Left ventricle myocardium inferior (tissue), 1 donor: ENCODE data around the gene MICAL1. TPM values are rescaled to one million over a fixed set of nuclear protein-coding genes. Genes with fewer than 3 reads are reported as not detected.

Experiments used
- DNase-seq: peaks from one replicate; pipeline ENCODE4 v3.0.0-alpha.2; 2020
- H3K27ac ChIP-seq: fragments of 200-600 bp; replicated peaks from 2 replicates; pipeline ENCODE4 v1.8.0; 2021
- H3K27me3 ChIP-seq: fragments of 200-600 bp; 2 replicates; pipeline ENCODE4 v1.8.0; 2021; ENCODE audit warnings: low read depth
- H3K36me3 ChIP-seq: fragments of 200-600 bp; 2 replicates; pipeline ENCODE4 v1.8.0; 2021
- H3K4me1 ChIP-seq: fragments of 200-600 bp; 2 replicates; pipeline ENCODE4 v1.8.0; 2021
- H3K4me3 ChIP-seq: fragments of 200-600 bp; 2 replicates; pipeline ENCODE4 v1.8.0; 2021; ENCODE audit warnings: mild to moderate bottlenecking, moderate library complexity
- H3K9me3 ChIP-seq: fragments of 200-600 bp; replicated peaks from 2 replicates; pipeline ENCODE4 v1.8.0; 2021
- intact Hi-C: fragments of 100-400 bp; cut with micrococcal nuclease; formaldehyde crosslinking; loops from one replicate; pipeline ENCODE4 v1.11.0; 2022
- total RNA-seq: library from RNA; stranded (reverse); fragmentation: NEBNext Ultra II Directional; extraction: Animal tissue kit (Norgen Biotek cat#: 25700); gene quantifications from one replicate; pipeline ENCODE4 v1.2.1, GENCODE V29; 2021
- TF ChIP-seq, protein P1 (sequence below): fragments of 200-600 bp; IDR thresholded peaks from 2 replicates; pipeline ENCODE4 v1.8.0; 2021; ENCODE audit warnings: antibody characterized with exemption, mild to moderate bottlenecking, borderline replicate concordance
- donor health status: DM: no; HTN: yes; CAD: no; lungs with severe emphysema.

Gene MICAL1
- total RNA-seq, 1 donor from 2014 or later = 5.6 TPM

DNA sequence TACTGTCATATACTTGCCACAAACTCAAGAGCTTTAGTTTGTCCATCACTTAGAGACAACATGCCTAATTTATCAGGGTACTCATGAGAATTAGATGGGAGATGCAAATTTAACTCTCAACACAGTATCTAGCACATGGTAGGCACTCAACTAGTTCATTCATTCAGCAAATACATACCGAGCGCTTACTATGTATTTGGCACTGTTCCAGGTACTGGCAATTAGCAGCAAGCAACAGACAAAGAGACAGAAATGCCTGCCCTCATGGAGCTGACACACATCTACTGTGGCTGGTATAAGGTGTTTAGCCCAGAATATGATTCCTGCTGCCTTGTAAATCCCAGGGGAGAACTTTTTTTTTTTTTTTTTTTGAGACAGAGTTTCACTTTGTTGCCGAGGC lies 4.8 kb downstream of the MICAL1 start:
- intact Hi-C loops = no loop called here

GRCh38 chr6:109449795-109450673 lies 5.5 kb downstream of the MICAL1 start:
- Histone ChIP-seq H3K4me3 (no peak overlapping the region), H3K36me3 (peaks cover 14% of the 10 kb centered on the region), H3K27ac (no peak overlapping the region), H3K27me3 (no peaks in the 10 kb centered on the region), H3K4me1 (peaks cover 16% of the 10 kb centered on the region), H3K9me3 (no peaks in the 10 kb centered on the region)
- no peak for DNase-seq
- intact Hi-C loops = no loop called here
- TF ChIP-seq, protein P1, sequence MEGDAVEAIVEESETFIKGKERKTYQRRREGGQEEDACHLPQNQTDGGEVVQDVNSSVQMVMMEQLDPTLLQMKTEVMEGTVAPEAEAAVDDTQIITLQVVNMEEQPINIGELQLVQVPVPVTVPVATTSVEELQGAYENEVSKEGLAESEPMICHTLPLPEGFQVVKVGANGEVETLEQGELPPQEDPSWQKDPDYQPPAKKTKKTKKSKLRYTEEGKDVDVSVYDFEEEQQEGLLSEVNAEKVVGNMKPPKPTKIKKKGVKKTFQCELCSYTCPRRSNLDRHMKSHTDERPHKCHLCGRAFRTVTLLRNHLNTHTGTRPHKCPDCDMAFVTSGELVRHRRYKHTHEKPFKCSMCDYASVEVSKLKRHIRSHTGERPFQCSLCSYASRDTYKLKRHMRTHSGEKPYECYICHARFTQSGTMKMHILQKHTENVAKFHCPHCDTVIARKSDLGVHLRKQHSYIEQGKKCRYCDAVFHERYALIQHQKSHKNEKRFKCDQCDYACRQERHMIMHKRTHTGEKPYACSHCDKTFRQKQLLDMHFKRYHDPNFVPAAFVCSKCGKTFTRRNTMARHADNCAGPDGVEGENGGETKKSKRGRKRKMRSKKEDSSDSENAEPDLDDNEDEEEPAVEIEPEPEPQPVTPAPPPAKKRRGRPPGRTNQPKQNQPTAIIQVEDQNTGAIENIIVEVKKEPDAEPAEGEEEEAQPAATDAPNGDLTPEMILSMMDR = no peak

More for the DNA sequence above, 4.8 kb downstream of the MICAL1 start:
- TF ChIP-seq, protein P1 = no peak
- peaks cover 6% of the 10 kb centered on the region for H3K36me3 ChIP-seq
- no peaks in the 10 kb centered on the region for H3K9me3 ChIP-seq
- H3K27ac ChIP-seq = no peak overlapping the region
- H3K27me3 ChIP-seq = no peaks in the 10 kb centered on the region
- H3K4me1 ChIP-seq = peaks cover 24% of the 10 kb centered on the region
- H3K4me3 ChIP-seq = no peak overlapping the region
- no peak for DNase-seq

GRCh38 chr6:109449064-109449794 lies 6.3 kb downstream of the MICAL1 start:
- intact Hi-C loops = no loop called here
- no peak for DNase-seq
- H3K4me1 ChIP-seq = peaks cover 8% of the 10 kb centered on the region
- H3K27me3 ChIP-seq = no peaks in the 10 kb centered on the region
- H3K36me3 ChIP-seq = peaks cover 21% of the 10 kb centered on the region
- no peak overlapping the region for H3K4me3 ChIP-seq
- H3K27ac ChIP-seq = no peak overlapping the region
- H3K9me3 ChIP-seq = no peaks in the 10 kb centered on the region
- TF ChIP-seq, protein P1 = no peak

DNA sequence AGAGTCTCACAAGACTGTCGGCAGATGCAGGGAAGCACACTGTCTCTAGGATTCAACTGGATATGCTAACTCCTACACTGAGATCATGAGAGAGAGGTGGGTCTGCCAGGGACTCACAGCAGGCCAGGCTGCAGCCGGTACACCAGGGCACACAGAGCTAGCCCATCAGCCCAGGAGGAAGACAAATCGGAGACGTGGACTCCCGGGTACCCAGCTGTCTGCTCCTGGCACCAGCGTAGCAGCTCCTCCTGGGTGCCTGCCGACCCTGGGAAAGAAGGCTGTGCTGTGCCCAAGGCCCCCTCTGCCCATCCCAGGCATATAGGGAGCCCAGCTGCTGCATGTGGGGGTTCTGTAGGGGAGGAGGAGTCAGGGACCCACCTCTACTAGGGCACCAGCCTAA lies 7.0 kb downstream of the MICAL1 start:
- H3K9me3 ChIP-seq = no peaks in the 10 kb centered on the region
- intact Hi-C loops = no loop called here
- TF ChIP-seq, protein P1 = no peak
- no peak overlapping the region for H3K4me3 ChIP-seq
- H3K27ac ChIP-seq = no peak overlapping the region
- no peak for DNase-seq
- peaks cover 2% of the 10 kb centered on the region for H3K4me1 ChIP-seq
- H3K36me3 ChIP-seq = peaks cover 27% of the 10 kb centered on the region
- no peaks in the 10 kb centered on the region for H3K27me3 ChIP-seq

DNA sequence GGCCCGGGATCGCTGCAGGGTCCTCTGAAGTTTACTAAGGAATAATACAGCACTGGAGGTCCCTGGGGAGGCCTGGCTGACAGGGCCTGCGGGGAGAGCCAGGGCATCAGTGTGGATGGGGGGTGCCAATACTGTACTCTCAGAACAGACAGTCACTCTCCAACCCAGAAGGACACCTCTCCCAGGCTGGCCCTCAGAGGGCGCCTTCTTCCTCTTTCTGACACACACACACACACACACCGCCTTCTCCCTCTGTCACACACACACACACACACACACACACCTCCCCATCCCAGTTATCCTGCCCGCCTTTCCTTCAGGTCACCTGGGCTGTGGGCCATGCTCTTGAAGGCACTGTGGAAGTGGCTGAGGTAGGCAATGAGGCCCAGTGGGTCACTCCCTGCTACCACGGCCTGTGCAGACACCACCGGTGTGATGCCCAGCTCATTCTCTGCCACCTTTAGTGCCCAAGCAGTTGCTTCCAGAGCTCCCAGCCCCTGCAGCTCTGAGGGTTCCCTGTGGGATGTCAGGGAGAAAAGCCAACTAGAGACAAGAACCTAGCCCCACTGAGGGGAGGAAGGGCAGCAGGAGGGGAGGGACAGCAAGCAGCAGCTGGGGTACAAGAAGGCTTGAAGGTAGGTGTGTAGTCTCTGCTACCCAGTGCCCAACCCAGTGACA lies 7.6 kb downstream of the MICAL1 start:
- TF ChIP-seq, protein P1 = no peak
- Histone ChIP-seq H3K9me3 (no peaks in the 10 kb centered on the region), H3K4me1 (no peaks in the 10 kb centered on the region), H3K36me3 (peaks cover 30% of the 10 kb centered on the region), H3K4me3 (no peak overlapping the region), H3K27me3 (no peaks in the 10 kb centered on the region), H3K27ac (no peak overlapping the region)
- DNase-seq = no peak
- intact Hi-C loops = no loop called here
